IPS-11a (cell line): ENCODE results near the gene RACGAP1.
A peak's percentile ranks its signal among the peaks of the same experiment; 100 is the strongest.

Source experiments
- H3K4me3 ChIP-seq: one replicate; pipeline ENCODE4 v1.5.1; 2013; ENCODE audit warnings: low read depth, low read length, control low read depth

Gene RACGAP1

DNA sequence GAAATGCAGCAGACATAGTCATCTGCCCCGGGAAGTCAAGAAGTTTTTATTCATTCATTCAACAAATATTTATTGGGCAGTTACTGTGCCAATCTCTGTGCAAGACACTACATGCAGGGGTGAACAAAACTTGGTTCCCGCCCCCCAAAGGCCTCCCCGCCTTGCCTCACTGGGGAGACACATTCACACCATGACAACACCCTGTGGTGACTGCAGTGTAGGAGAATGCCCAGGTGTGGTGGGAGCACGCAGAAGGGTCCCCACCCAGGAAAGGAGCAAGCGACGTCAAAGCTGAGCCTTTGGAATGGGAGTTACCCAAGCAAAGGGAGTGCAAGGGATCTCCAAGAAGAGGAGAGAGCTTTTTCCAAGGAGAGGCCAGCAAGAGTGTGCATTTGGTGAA, 54.2 kb downstream of the RACGAP1 start:
- H3K4me3 ChIP-seq, result no peak overlapping the region

DNA sequence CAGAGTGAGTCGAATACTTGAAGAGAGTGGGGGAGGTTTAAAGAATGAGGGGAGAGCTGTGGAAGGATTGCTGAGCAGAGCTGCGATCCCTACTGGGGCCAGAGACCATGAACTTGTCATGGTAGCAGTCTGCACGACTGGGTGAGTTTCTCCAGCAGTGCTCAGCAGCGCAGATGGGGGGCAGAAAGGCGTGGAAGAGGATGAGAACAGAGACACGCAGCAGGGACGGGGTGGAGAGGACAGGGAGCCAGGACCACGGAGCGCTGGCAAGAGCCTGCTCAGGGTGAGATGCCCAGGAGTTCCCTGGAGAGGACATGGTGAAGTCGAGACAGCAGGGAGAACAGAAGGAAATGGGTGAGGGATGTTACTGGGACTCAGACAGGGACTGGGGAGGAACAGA, 54.6 kb downstream of the RACGAP1 start:
- no peak overlapping the region for H3K4me3 ChIP-seq

DNA sequence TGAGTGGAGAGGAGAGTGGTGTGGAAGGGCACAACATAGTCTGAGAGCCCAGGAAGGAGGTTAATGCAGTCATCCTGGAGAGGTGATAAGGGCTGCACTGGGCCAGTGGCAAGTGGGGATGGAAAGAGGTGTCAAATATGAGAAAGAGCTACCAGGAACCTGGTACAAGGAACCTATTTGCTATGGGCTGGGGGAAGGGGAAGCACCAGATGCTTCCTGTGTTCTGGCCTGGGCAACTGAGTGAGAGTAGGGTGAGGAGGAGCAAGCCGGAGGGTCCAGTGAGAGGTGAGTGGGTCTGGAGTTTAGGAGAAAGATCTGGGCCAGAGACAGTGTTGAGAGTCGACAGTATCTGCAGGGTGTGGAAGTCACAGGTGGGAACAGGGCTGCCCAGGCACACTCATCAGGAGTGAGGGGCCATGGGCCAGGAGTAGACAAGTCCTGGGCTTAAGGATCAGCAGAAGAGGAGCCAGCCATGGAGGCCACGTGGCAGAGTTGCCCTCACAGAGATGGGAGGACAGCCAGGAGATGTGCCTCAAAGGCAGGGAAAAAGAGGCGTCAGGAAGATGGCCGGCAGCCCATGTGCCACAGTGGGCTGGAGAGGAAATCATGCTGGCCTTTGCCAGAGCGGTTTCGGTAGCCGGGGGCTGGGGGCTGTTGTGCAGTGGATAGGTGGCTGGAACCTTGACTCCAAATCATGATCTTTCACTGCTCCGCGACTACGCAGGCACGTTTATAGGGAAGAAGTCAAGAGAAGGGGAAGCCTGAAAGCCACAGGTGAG, 55.5 kb downstream of the RACGAP1 start:
- H3K4me3 ChIP-seq, result no peak overlapping the region

GRCh38 chr12:49969027-49969426, 56.3 kb downstream of the RACGAP1 start:
- no peak overlapping the region for H3K4me3 ChIP-seq

GRCh38 chr12:49968471-49968870, 56.8 kb downstream of the RACGAP1 start:
- no peak overlapping the region for H3K4me3 ChIP-seq

GRCh38 chr12:49967777-49968250, 57.5 kb downstream of the RACGAP1 start:
- H3K4me3 ChIP-seq, result peak overlapping the region; percentile 18

- peak overlapping the region; percentile 18 for H3K4me3 ChIP-seq
Observed at GRCh38 chr12:49967042-49967776, 58.1 kb downstream of the RACGAP1 start.

DNA sequence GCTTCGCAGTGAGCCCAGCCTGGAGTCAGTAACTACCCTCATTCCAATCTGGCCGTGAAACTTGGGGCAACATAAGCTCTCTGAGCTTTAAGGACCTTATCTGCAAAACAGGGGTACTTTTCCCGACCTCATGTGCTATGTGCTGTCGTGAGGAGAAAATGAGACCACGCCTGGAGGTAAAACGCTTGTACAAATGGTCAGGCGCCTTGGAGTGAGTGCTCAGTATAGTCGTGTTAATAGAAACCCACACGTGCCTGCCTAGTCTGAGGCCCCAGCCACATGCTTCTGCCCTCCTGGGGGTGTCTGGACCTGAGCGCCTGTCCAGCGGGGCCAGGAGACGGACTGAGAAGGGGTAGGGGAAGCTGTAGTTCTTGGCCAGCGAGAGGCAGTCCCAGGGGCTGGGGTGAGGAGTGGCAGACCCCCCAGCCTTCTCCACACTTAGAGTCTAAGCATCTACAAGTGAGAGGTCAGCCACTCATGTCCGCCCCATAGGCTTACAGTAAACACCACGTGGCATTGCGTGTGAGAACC, 58.7 kb downstream of the RACGAP1 start:
- H3K4me3 ChIP-seq, result no peak overlapping the region

DNA sequence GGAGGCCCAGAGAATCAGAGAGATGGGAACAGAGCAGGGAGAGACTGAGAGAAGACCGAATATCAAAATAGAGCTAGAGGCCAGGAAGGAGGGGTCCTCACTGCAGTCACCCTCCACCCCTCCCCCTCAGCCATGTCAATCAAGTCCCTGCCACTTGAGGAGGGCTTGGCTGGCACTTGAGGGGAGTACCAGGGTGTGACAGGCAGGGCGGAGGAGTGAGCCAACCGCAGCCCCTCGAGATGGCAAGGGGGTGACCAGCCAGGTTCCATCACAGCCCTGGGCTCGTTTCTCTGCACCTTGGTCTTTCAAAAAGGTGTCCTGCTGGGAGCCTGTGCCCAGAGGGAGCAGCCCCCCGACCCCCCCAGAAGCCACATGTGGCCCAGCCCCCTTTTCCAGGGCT, 59.5 kb downstream of the RACGAP1 start:
- no peak overlapping the region for H3K4me3 ChIP-seq

DNA sequence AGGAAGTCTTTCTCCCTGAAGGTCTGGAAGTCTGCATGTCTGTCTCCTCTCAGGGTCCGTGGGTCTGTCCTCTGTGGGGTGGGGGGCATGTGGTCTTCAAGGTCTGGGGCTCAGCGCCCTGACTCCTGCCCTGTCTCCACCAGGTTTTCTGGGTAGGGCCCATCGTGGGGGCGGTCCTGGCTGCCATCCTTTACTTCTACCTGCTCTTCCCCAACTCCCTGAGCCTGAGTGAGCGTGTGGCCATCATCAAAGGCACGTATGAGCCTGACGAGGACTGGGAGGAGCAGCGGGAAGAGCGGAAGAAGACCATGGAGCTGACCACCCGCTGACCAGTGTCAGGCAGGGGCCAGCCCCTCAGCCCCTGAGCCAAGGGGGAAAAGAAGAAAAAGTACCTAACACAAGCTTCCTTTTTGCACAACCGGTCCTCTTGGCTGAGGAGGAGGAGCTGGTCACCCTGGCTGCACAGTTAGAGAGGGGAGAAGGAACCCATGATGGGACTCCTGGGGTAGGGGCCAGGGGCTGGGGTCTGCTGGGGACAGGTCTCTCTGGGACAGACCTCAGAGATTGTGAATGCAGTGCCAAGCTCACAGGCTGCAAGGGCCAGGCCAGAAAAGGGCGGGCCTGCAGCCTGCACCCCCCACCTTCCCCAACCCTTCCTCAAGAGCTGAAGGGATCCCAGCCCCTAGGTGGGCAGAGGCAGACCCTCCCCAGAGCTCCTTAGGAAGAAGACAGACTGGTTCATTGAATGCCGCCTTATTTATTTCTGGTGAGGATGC, 60.3 kb downstream of the RACGAP1 start:
- no peak overlapping the region for H3K4me3 ChIP-seq

GRCh38 chr12:49963976-49964815, 61.1 kb downstream of the RACGAP1 start:
- no peak overlapping the region for H3K4me3 ChIP-seq

- H3K4me3 ChIP-seq, result no peak overlapping the region
Observed at GRCh38 chr12:49962861-49963765, 62.2 kb downstream of the RACGAP1 start.

- H3K4me3 ChIP-seq, result no peak overlapping the region
Observed at GRCh38 chr12:49961993-49962764, 63.1 kb downstream of the RACGAP1 start.

DNA sequence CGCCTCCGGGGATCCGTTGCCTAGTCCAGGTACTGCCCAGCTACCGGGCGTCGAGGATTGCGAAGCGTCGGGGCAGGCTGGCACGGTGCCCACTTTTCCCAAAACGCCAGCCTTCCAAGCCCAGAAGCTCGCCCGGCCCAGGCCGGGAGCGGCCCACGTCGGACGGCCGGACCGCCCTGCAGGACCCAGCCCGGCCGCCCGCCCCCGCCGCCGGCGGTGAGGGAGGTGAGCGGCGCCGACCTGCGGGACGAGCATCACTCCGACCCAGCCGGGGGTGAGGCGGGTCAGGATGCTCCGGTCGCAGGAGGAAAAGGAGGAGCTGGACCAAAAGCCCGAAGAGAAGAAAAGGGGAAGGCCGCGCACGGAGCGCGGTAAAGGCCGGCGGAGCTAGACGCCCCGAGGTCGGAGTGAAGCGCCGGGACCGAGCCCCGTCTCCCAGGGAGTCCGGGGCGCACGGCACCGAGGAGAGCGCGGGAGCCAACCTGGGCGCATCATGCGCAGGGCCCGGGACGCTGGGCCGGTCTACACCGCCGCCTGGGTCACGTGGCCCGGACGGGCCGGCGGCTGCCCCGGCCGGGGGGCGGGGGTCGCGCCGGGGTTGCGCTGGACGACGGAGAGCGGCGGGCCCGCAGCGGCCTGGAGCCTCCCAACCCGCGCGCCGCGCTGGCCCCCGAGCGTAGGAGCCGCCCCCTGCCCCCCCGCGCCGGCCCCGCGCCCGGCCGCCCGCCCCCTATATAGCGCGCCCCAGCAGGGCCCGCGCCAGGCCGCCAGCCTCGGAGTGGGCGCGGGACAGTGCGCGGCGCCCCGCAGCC, 64.0 kb downstream of the RACGAP1 start, which contains the start of gene AQP5:
Gene AQP5 (plus strand): TSS at position 762 of the 812 bp plus-strand sequence. CDS start 146 bp downstream, outside the sequence.
- peak within 1 kb of the TSS; percentile 20 for H3K4me3 ChIP-seq

GRCh38 chr12:49960474-49961110, 64.7 kb downstream of the RACGAP1 start:
- H3K4me3 ChIP-seq, result no peak overlapping the region

DNA sequence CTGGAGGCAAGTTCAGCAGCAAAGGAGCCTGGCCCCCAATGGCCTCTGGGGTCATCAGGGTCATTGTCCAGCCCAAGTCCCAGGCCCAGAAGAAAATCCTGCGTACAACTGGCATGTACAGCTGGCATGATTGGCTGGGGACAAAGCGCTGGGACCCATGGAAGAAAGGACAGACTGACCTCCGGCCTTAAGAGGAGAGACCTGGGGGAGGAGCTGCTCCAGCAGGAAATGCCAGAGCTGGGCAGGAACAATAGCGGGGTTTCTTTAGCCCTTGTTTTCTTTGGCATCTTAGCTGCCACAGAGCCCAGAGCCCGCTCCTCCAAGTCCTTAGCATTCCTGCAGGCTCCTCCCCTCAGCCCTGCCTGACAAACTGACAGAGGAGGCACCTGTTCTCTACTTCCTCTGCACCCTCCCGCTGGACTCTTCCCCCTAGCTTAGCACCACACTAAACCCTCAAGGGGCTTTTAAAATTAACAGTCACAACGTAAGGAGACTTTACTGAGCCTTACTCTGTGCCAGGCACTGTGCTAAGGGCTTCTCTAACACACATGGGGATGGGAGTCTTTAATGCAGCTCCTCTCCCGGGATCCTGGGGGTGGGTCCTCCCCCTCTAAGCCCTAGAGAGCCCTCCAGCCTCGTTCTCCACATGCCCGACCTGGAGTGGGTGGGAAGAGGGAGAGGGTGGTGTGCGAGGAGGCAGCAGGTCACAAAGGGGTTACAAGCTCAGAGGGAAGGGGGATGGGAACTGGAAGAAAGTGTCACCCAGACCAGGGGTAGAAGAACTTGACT, 65.4 kb downstream of the RACGAP1 start:
- no peak overlapping the region for H3K4me3 ChIP-seq
